GM23248 (cell line): ENCODE measurements around the gene GIPC2. TPM values are rescaled to one million over a fixed set of nuclear protein-coding genes. Genes with fewer than 3 reads are reported as not detected.

Experiments used
- DNase-seq: peaks from one replicate; pipeline ENCODE4 v3.0.0-alpha.2; 2015
- H2AFZ ChIP-seq: fragments of 200-600 bp; sonication (generic); 2 replicates; pipeline ENCODE4 v1.6.1; 2016; ENCODE audit warnings: antibody characterized with exemption
- H3F3A ChIP-seq: fragments of 200-600 bp; sonication (generic); 2 replicates; pipeline ENCODE4 v1.6.1; 2016; ENCODE audit warnings: mild to moderate bottlenecking, antibody characterized with exemption, mixed run types; ENCODE audit not compliant: insufficient read depth
- H3K27ac ChIP-seq: fragments of 200-600 bp; sonication (generic); 2 replicates; pipeline ENCODE4 v1.5.1; 2016; ENCODE audit warnings: mild to moderate bottlenecking
- H3K27me3 ChIP-seq: fragments of 200-600 bp; sonication (generic); replicated peaks from 2 replicates; pipeline ENCODE4 v1.6.1; 2016; ENCODE audit warnings: mild to moderate bottlenecking; ENCODE audit not compliant: insufficient read depth
- H3K36me3 ChIP-seq: fragments of 200-600 bp; sonication (generic); 2 replicates; pipeline ENCODE4 v1.6.1; 2016; ENCODE audit warnings: low read depth, mild to moderate bottlenecking
- H3K4me1 ChIP-seq: fragments of 200-600 bp; sonication (generic); 2 replicates; pipeline ENCODE4 v1.6.1; 2016; ENCODE audit warnings: mild to moderate bottlenecking; ENCODE audit not compliant: insufficient read depth
- H3K4me2 ChIP-seq: fragments of 200-600 bp; sonication (generic); one replicate; pipeline ENCODE4 v1.6.1; 2016; ENCODE audit warnings: mild to moderate bottlenecking; ENCODE audit not compliant: unreplicated experiment
- H3K4me3 ChIP-seq: fragments of 200-600 bp; sonication (generic); 2 replicates; pipeline ENCODE4 v1.5.1; 2016; ENCODE audit warnings: mild to moderate bottlenecking
- H3K79me2 ChIP-seq: fragments of 200-600 bp; sonication (generic); 2 replicates; pipeline ENCODE4 v1.6.1; 2016; ENCODE audit warnings: mild to moderate bottlenecking; ENCODE audit not compliant: insufficient read depth
- H3K9ac ChIP-seq: fragments of 200-600 bp; sonication (generic); 2 replicates; pipeline ENCODE4 v1.6.1; 2016; ENCODE audit warnings: mild to moderate bottlenecking
- H3K9me2 ChIP-seq: fragments of 200-600 bp; sonication (generic); 2 replicates; pipeline ENCODE4 v1.6.1; 2016; ENCODE audit warnings: mixed run types, mild to moderate bottlenecking, moderate library complexity; ENCODE audit not compliant: insufficient read depth
- H3K9me3 ChIP-seq: fragments of 200-600 bp; sonication (generic); one replicate; pipeline ENCODE4 v1.6.1; 2017; ENCODE audit warnings: low read depth
- H4K20me1 ChIP-seq: fragments of 200-600 bp; sonication (generic); 2 replicates; pipeline ENCODE4 v1.6.0; 2016; ENCODE audit not compliant: insufficient read depth
- EZH2 ChIP-seq: fragments of 200-600 bp; sonication (generic); IDR thresholded peaks from 2 replicates; pipeline ENCODE4 v1.6.1; 2018; ENCODE audit warnings: antibody characterized with exemption, mild to moderate bottlenecking; ENCODE audit not compliant: insufficient read depth, poor library complexity, severe bottlenecking
- EZH2phosphoT487 ChIP-seq: fragments of 200-600 bp; sonication (generic); IDR thresholded peaks from 2 replicates; pipeline ENCODE4 v1.6.1; 2018; ENCODE audit warnings: antibody characterized with exemption, moderate library complexity, mild to moderate bottlenecking, low read depth; ENCODE audit not compliant: insufficient read depth
- WGBS, 2 experiments: methylation state at CpG; one replicate each; pipeline ENCODE4 v1.1.6; 2015 to 2017; ENCODE audit warnings: low lambda C conversion rate in 2 of 2, low coverage in 1 of 2; ENCODE audit errors: missing lambda C conversion rate in 2 of 2; 5-methylcytosine and 5-hydroxymethylcytosine counted together
- in situ Hi-C: fragments of 300-500 bp; cut with MboI; formaldehyde crosslinking; loops from 2 replicates; pipeline ENCODE4 v1.15.0; 2020
- polyA plus RNA-seq: library from polyadenylated mRNA; unstranded; fragments of >200 nt; fragmentation: Nextera tagmentation; extraction: Ambion mirVana; gene quantifications from 2 replicates; pipeline ENCODE4 v1.2.1, GENCODE V29; 2016
- total RNA-seq: library from RNA; depleted of rRNA; stranded (reverse); fragments of >200 nt; shearing (Covaris generic); gene quantifications from 2 replicates; pipeline ENCODE4 v1.2.3, GENCODE V29; 2014

GIPC2 gene
- total and polyA plus RNA-seq, 2 experiments from 2014 or later, result 0.32 to 0.68 TPM

DNA sequence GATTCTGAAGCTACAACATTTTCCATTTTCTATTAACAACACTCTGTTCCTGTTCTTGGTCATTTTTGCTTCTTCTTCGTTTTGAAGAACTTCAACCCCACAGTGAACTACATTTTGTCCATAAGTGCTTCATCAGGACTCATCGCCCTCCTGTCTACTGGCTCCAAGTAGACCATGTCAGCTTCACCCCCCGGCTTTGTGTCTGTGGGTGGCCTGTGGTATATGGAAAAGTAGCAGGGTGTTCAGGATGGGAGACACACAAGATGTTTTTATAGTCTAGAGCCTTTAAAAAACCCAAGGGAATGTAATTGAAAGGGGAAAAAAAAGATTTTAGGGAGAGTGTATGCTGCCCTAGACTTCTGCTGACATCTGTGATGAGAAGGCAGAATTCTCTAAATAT is 46.1 kb downstream of the GIPC2 start:
- peak overlapping the region; percentile 86 for H2AFZ ChIP-seq
- in situ Hi-C loops, result no loop called here

GRCh38 chr1:78092643-78093042 is 46.9 kb downstream of the GIPC2 start:
- H3K9me2 ChIP-seq, result no peaks in the 10 kb centered on the region
- peaks cover 42% of the 10 kb centered on the region for H3F3A ChIP-seq
- H3K36me3 ChIP-seq, result no peaks in the 10 kb centered on the region
- no peak overlapping the region for H3K9ac ChIP-seq
- no peak overlapping the region for H3K4me2 ChIP-seq
- peak; percentile 69 for DNase-seq
- 32 to 47% methylated on average over 1 of the region's 1 CpG for WGBS, 2 experiments
- TF ChIP-seq EZH2phosphoT487 (no peak), EZH2 (no peak)
- no peaks in the 10 kb centered on the region for H3K27me3 ChIP-seq
- no peaks in the 10 kb centered on the region; the same call in 1 of the 2 replicates for H3K79me2 ChIP-seq
- H4K20me1 ChIP-seq, result no peaks in the 10 kb centered on the region
- H3K4me1 ChIP-seq, result peaks cover 64% of the 10 kb centered on the region
- H3K4me3 ChIP-seq, result no peak overlapping the region
- H2AFZ ChIP-seq, result no peak overlapping the region
- no peaks in the 10 kb centered on the region for H3K9me3 ChIP-seq
- in situ Hi-C loops, result no loop called here
- no peak overlapping the region for H3K27ac ChIP-seq

More for the DNA sequence above, 46.1 kb downstream of the GIPC2 start:
- Histone ChIP-seq H3K9me3 (no peaks in the 10 kb centered on the region), H3F3A (peaks cover 34% of the 10 kb centered on the region), H3K9me2 (no peaks in the 10 kb centered on the region), H3K4me1 (peaks cover 56% of the 10 kb centered on the region), H3K79me2 (no peaks in the 10 kb centered on the region; the same call in 1 of the 2 replicates), H3K9ac (no peak overlapping the region), H3K4me3 (no peak overlapping the region), H3K4me2 (no peak overlapping the region), H3K27me3 (no peaks in the 10 kb centered on the region), H3K27ac (no peak overlapping the region), H3K36me3 (no peaks in the 10 kb centered on the region), H4K20me1 (no peaks in the 10 kb centered on the region)
- no peak for DNase-seq
- 86 to 89% methylated on average over 3 of the region's 3 CpGs for WGBS, 2 experiments
- TF ChIP-seq EZH2phosphoT487 (no peak), EZH2 (no peak)

GRCh38 chr1:78093560-78093959 is 47.8 kb downstream of the GIPC2 start:
- peaks cover 42% of the 10 kb centered on the region for H3F3A ChIP-seq
- no peaks in the 10 kb centered on the region for H3K36me3 ChIP-seq
- in situ Hi-C loops, result no loop called here
- H3K9me3 ChIP-seq, result no peaks in the 10 kb centered on the region
- 97 to 100% methylated on average over 1 of the region's 1 CpG for WGBS, 2 experiments
- peaks cover 65% of the 10 kb centered on the region for H3K4me1 ChIP-seq
- no peak overlapping the region for H3K4me3 ChIP-seq
- no peak overlapping the region for H2AFZ ChIP-seq
- no peaks in the 10 kb centered on the region for H3K9me2 ChIP-seq
- no peak for DNase-seq
- no peak overlapping the region for H3K4me2 ChIP-seq
- H3K27me3 ChIP-seq, result no peaks in the 10 kb centered on the region
- peaks cover 1% of the 10 kb centered on the region; the same call in 1 of the 2 replicates for H3K79me2 ChIP-seq
- H3K27ac ChIP-seq, result no peak overlapping the region
- TF ChIP-seq EZH2, result no peak
- TF ChIP-seq EZH2phosphoT487, result no peak
- no peaks in the 10 kb centered on the region for H4K20me1 ChIP-seq
- H3K9ac ChIP-seq, result no peak overlapping the region

- H3F3A ChIP-seq, result peaks cover 42% of the 10 kb centered on the region
- no peaks in the 10 kb centered on the region for H3K36me3 ChIP-seq
- no peaks in the 10 kb centered on the region for H3K27me3 ChIP-seq
- no peak overlapping the region for H3K9ac ChIP-seq
- peak overlapping the region; percentile 63 for H3K4me2 ChIP-seq
- 0 out of 2 replicates have a peak overlapping the region, but pooled peaks have one; percentile 2 for H2AFZ ChIP-seq
- H3K27ac ChIP-seq, result peak overlapping the region; percentile 89
- no peak for DNase-seq
- H3K4me1 ChIP-seq, result peaks cover 65% of the 10 kb centered on the region
- no peaks in the 10 kb centered on the region for H4K20me1 ChIP-seq
- peaks cover 12% of the 10 kb centered on the region for H3K79me2 ChIP-seq
- WGBS, 2 experiments, result 73 to 83% methylated on average over 1 of the region's 1 CpG
- no peaks in the 10 kb centered on the region for H3K9me3 ChIP-seq
- no peak overlapping the region for H3K4me3 ChIP-seq
- no peak for TF ChIP-seq EZH2phosphoT487
- TF ChIP-seq EZH2, result no peak
- no peaks in the 10 kb centered on the region for H3K9me2 ChIP-seq
- in situ Hi-C loops, result no loop called here
Observed at GRCh38 chr1:78094639-78095038, 48.9 kb downstream of the GIPC2 start.

DNA sequence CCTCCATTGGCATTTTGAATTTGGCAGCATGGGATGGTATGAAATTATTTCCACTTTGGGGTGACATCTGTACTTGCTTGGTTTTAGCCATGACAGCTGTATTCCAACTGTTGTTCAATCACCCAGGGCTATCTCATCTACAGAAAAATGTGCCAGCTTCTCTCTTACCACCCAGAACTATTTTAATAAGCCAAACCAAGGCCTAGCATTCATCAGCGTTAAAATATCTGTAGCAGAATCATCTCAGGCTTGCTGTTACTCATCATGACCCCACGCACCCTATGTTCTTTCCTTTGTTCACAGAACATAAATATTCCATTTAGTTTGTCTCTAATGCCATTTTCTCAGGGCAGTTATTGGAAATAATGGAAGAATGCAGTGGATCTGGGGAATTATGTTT is 49.8 kb downstream of the GIPC2 start:
- Histone ChIP-seq H3K4me2 (peak overlapping the region; percentile 63), H3K4me3 (no peak overlapping the region), H3K4me1 (peaks cover 68% of the 10 kb centered on the region), H4K20me1 (no peaks in the 10 kb centered on the region), H3K9me2 (no peaks in the 10 kb centered on the region), H3K27ac (peak overlapping the region; percentile 89), H3K9ac (peak overlapping the region; percentile 50), H3F3A (peaks cover 46% of the 10 kb centered on the region), H3K27me3 (no peaks in the 10 kb centered on the region), H3K79me2 (peaks cover 22% of the 10 kb centered on the region), H3K9me3 (no peaks in the 10 kb centered on the region), H2AFZ (no peak overlapping the region), H3K36me3 (no peaks in the 10 kb centered on the region)
- DNase-seq, result peak; percentile 91
- in situ Hi-C loops, result no loop called here
- 0 out of 2 replicates have a peak, but pooled peaks have one; percentile 47 for TF ChIP-seq EZH2phosphoT487
- TF ChIP-seq EZH2, result no peak
- 0 to 9% methylated on average over 2 of the region's 2 CpGs for WGBS, 2 experiments
